Lung (tissue), 12 donors: ENCODE results near the gene UBE2U. TPM values are rescaled to one million over a fixed set of nuclear protein-coding genes. Genes with fewer than 3 reads are reported as not detected.
"Not testable (repeated sequence)": the region's sequence is repeated elsewhere in the genome, so short reads cannot be mapped to it uniquely, and the experiment has no call there.

Experiments
- ATAC-seq: fragments of 200-7000 bp; cut with Tn5 transposase; one replicate; pipeline ENCODE4 v1.9.1; 2020; ENCODE audit warnings: moderate number of reproducible peaks; ENCODE audit not compliant: insufficient read depth, low FRiP score
- DNase-seq, 3 donors: peaks; one replicate each; pipeline ENCODE4 v3.0.0-alpha.2; 2013 to 2017
- H3K27ac ChIP-seq, 2 donors: one replicate each; pipeline ENCODE4 v1.5.1; 2013; ENCODE audit warnings: mild to moderate bottlenecking in 2 of 2, moderate library complexity in 2 of 2, control low read depth in 1 of 2, inconsistent platforms in 1 of 2, low read depth in 1 of 2, low read length in 1 of 2
- H3K27me3 ChIP-seq, 3 donors: one replicate each; pipeline ENCODE4 v1.5.1; 2013; ENCODE audit warnings: low read length in 2 of 3; ENCODE audit not compliant: control insufficient read depth in 3 of 3, insufficient read depth in 3 of 3
- H3K36me3 ChIP-seq, 4 donors: one replicate each; pipeline ENCODE4 v1.5.1; 2013; ENCODE audit warnings: low read length in 4 of 4, mild to moderate bottlenecking in 1 of 4, moderate library complexity in 1 of 4; ENCODE audit not compliant: control insufficient read depth in 4 of 4, insufficient read depth in 4 of 4
- H3K4me1 ChIP-seq, 5 donors: one replicate each; pipeline ENCODE4 v1.5.1; 2013; ENCODE audit warnings: low read length in 5 of 5, mild to moderate bottlenecking in 2 of 5, moderate library complexity in 1 of 5; ENCODE audit not compliant: control insufficient read depth in 5 of 5, insufficient read depth in 5 of 5
- H3K4me3 ChIP-seq: one replicate; pipeline ENCODE4 v1.5.1; 2013; ENCODE audit warnings: mild to moderate bottlenecking, control low read depth, moderate library complexity
- H3K9ac ChIP-seq, 2 donors: one replicate each; pipeline ENCODE4 v1.5.1; 2013; ENCODE audit warnings: low read length in 2 of 2, control low read depth in 1 of 2; ENCODE audit not compliant: insufficient read depth in 1 of 2
- H3K9me3 ChIP-seq, 4 donors: one replicate each; pipeline ENCODE4 v1.5.1; 2013; ENCODE audit warnings: low read length in 3 of 4, mild to moderate bottlenecking in 1 of 4, moderate library complexity in 1 of 4; ENCODE audit not compliant: control insufficient read depth in 4 of 4, insufficient read depth in 3 of 4
- CTCF ChIP-seq: IDR thresholded peaks from 2 replicates; pipeline ENCODE4 v1.5.1; 2012; ENCODE audit warnings: mild to moderate bottlenecking; ENCODE audit errors: control extremely low read depth, extremely low read depth
- WGBS, 2 donors: extraction: QIAGEN DNeasy Blood & Tissue Kit; methylation state at CpG; one replicate each; pipeline ENCODE4 v1.1.7; 2013; 5-methylcytosine and 5-hydroxymethylcytosine counted together
- polyA plus RNA-seq, 2 donors: library from polyadenylated mRNA; stranded (reverse); fragments of 200-250 nt; gene quantifications; one replicate each; pipeline ENCODE4 v1.2.1, GENCODE V29; 2013
- total RNA-seq, 2 donors: library from RNA; depleted of rRNA in 1 of 2; stranded (reverse); fragments of >200 nt in 1 of 2; gene quantifications; one replicate each; pipeline ENCODE4 v1.2.1, GENCODE V29; 2014 to 2021
- donor health status: control.
- donor health status: control.
- donor health status: Bipolar disorder and iron deficiency.
- donor health status: healthy.
- donor health status: DM: yes; HTN: yes; CAD: no.

UBE2U gene
- total and polyA plus RNA-seq, 4 donors, result not detected

- no peak for ATAC-seq
- 75 to 79% methylated on average over 7 of the region's 7 CpGs for WGBS, 2 donors
Observed at GRCh38 chr1:64223329-64224151, 20.1 kb downstream of the UBE2U start.

GRCh38 chr1:64224236-64224635, 20.8 kb downstream of the UBE2U start:
- H3K36me3 ChIP-seq, DNase-seq, ATAC-seq, H3K27ac ChIP-seq, H3K4me1 ChIP-seq, H3K4me3 ChIP-seq, H3K9me3 ChIP-seq, H3K9ac ChIP-seq, H3K27me3 ChIP-seq: not testable (repeated sequence)
- 97 to 100% methylated on average over 7 of the region's 7 CpGs for WGBS, 2 donors

More at GRCh38 chr1:64223329-64224151, 20.1 kb downstream of the UBE2U start:
- Histone ChIP-seq H3K4me3 (no peak overlapping the region), H3K36me3 (no peaks in the 10 kb centered on the region), H3K27ac (no peak overlapping the region), H3K9me3 (no peaks in the 10 kb centered on the region), H3K9ac (no peak overlapping the region), H3K27me3 (no peaks in the 10 kb centered on the region), H3K4me1 (no peaks in the 10 kb centered on the region)
- TF ChIP-seq CTCF, result no peak
- peak in 2 of 3 donors; percentile 40 to 43 for DNase-seq

GRCh38 chr1:64228167-64228957, 24.9 kb downstream of the UBE2U start:
- Histone ChIP-seq H3K27ac (no peak overlapping the region), H3K9me3 (no peaks in the 10 kb centered on the region), H3K4me3 (no peak overlapping the region), H3K36me3 (no peaks in the 10 kb centered on the region), H3K4me1 (peaks cover 0 to 13% (median 0%) of the 10 kb centered on the region in 5 donors), H3K27me3 (no peaks in the 10 kb centered on the region), H3K9ac (no peak overlapping the region)
- 86 to 96% methylated on average over 10 of the region's 10 CpGs for WGBS, 2 donors
- DNase-seq (no peak), ATAC-seq (no peak)
- TF ChIP-seq CTCF, result no peak

- no peak overlapping the region for H3K27ac ChIP-seq
- H3K9me3 ChIP-seq, result no peaks in the 10 kb centered on the region
- H3K27me3 ChIP-seq, result no peaks in the 10 kb centered on the region
- H3K36me3 ChIP-seq, result no peaks in the 10 kb centered on the region
- H3K4me3 ChIP-seq, result no peak overlapping the region
- 72 to 80% methylated on average over 3 of the region's 3 CpGs for WGBS, 2 donors
- ATAC-seq, result no peak
- no peak for TF ChIP-seq CTCF
- no peak for DNase-seq
- peaks cover 0 to 20% (median 0%) of the 10 kb centered on the region in 5 donors for H3K4me1 ChIP-seq
- no peak overlapping the region for H3K9ac ChIP-seq
Observed at GRCh38 chr1:64229307-64229706, 25.9 kb downstream of the UBE2U start.
